Neural cell (in vitro differentiated cells): ENCODE measurements around the gene AOC2.
"Not testable (repeated sequence)": the region's sequence is repeated elsewhere in the genome, so short reads cannot be mapped to it uniquely, and the experiment has no call there.

Experiments
- CTCF ChIP-seq: fragments of 450-650 bp; IDR thresholded peaks from 2 replicates; pipeline ENCODE4 v1.5.1; 2014; ENCODE audit warnings: antibody characterized with exemption, mild to moderate bottlenecking, moderate library complexity; ENCODE audit not compliant: poor library complexity, severe bottlenecking
- EP300 ChIP-seq: fragments of 450-650 bp; conservative IDR thresholded peaks from 2 replicates; pipeline ENCODE4 v1.6.1; 2014; ENCODE audit warnings: antibody characterized with exemption, mild to moderate bottlenecking, moderate library complexity; ENCODE audit not compliant: poor library complexity, severe bottlenecking
- EZH2 ChIP-seq: fragments of 200-600, 300-800 bp; shearing (Covaris generic), sonication (generic); IDR thresholded peaks from 2 replicates; pipeline ENCODE4 v1.6.1; 2014; ENCODE audit warnings: antibody characterized with exemption, low read length, borderline replicate concordance, mild to moderate bottlenecking; ENCODE audit not compliant: insufficient read depth, poor library complexity, severe bottlenecking
- MXI1 ChIP-seq: fragments of 450-650 bp; conservative IDR thresholded peaks from 2 replicates; pipeline ENCODE4 v1.6.1; 2014; ENCODE audit warnings: antibody characterized with exemption, mild to moderate bottlenecking; ENCODE audit not compliant: poor library complexity, severe bottlenecking
- POLR2AphosphoS5 ChIP-seq: IDR thresholded peaks from 2 replicates; pipeline ENCODE4 v1.6.1; 2012
- REST ChIP-seq: IDR thresholded peaks from 2 replicates; pipeline ENCODE4 v1.6.1; 2012; ENCODE audit warnings: borderline replicate concordance
- TAF1 ChIP-seq: IDR thresholded peaks from 2 replicates; pipeline ENCODE4 v1.6.1; 2012; ENCODE audit warnings: low read depth

GRCh38 chr17:42851371-42852240 is 7.2 kb downstream of the AOC2 start:
- not testable (repeated sequence) for TF ChIP-seq CTCF, REST, TAF1, EZH2, POLR2AphosphoS5, EP300, MXI1
